Measurements from ENCODE around the gene LAMTOR5. TPM values are rescaled to one million over a fixed set of nuclear protein-coding genes. Genes with fewer than 3 reads are reported as not detected.

Gene LAMTOR5
- total and polyA plus RNA-seq, 2 of the 13 experiments (the other 11 are each of a cell fraction or from before 2014, with no cell fraction given), result 96.7 to 400 TPM

GRCh38 chr1:110452330-110452729 is 44.8 kb upstream of the LAMTOR5 start (continued):
- no peak for TF ChIP-seq ZBTB7B (CRISPR knock-in tag; IDR thresholded peaks at IDR 0.05)
- no peak for TF ChIP-seq ZNF589 (CRISPR knock-in tag; conservative IDR thresholded peaks at IDR 0.05)
- no peak for TF ChIP-seq AGO2 (optimal IDR thresholded peaks at IDR 0.05; ENCODE audit: low read depth, low read length)

GRCh38 chr1:110450929-110451328 is 43.4 kb upstream of the LAMTOR5 start, which contains the start of gene PROK1:
Gene PROK1, plus strand, starts transcription at chr1:110451149. Its CDS starts 68 bp downstream, at chr1:110451217.
- DNase-seq (ENCODE audit: low spot score), result no peak
- no peak for TF ChIP-seq ZNF101 (CRISPR knock-in tag; IDR thresholded peaks at IDR 0.05; ENCODE audit: borderline replicate concordance, low read depth)
- TF ChIP-seq ZNF790 (CRISPR knock-in tag; IDR thresholded peaks at IDR 0.05; ENCODE audit: borderline replicate concordance), result no peak
- TF ChIP-seq AGO2 (optimal IDR thresholded peaks at IDR 0.05; ENCODE audit: low read depth, low read length), result no peak
- TF ChIP-seq HNF1B (CRISPR knock-in tag; IDR thresholded peaks at IDR 0.05), result no peak
- TF ChIP-seq MLXIP (CRISPR knock-in tag; IDR thresholded peaks at IDR 0.05; ENCODE audit: borderline replicate concordance), result no peak
- ChIA-PET CTCF (ENCODE audit: low intra/inter-chr PET ratio, low total read pairs) (no interaction called here), POLR2A (no interaction called here)
- WGBS (ENCODE audit: low lambda C conversion rate), result 13% methylated on average over 8 of the region's 8 CpGs
- Histone ChIP-seq H3K4me2 (ENCODE audit: low read depth, low read length) (no peak within 1 kb of the TSS), H3K27ac (ENCODE audit: extremely low read length, insufficient read depth, low read length) (no peak within 1 kb of the TSS), H2AFZ (ENCODE audit: low read length) (no peak within 1 kb of the TSS), H3K79me2 (ENCODE audit: insufficient read depth, low read length) (no peaks in the 10 kb centered on the region), H3K4me3 (replicated peaks in 1 of 3; ENCODE audit: insufficient read depth in 1 of 3, low read depth in 2 of 3, low read length in 3 of 3) (no peak within 1 kb of the TSS), H3K9ac (ENCODE audit: insufficient read depth, low read depth, low read length) (no peak within 1 kb of the TSS), H4K20me1 (ENCODE audit: insufficient read depth, low read length) (no peaks in the 10 kb centered on the region), H3K27me3 (ENCODE audit: control insufficient read depth in 1 of 2, insufficient read depth in 2 of 2, low read length in 2 of 2) (peaks cover 6 to 32% of the 10 kb centered on the region in 2 experiments; a peak in 3 of 5 replicates), H3K9me3 (ENCODE audit: low read length) (no peaks in the 10 kb centered on the region), H3K4me1 (ENCODE audit: insufficient read depth, low read length) (no peaks in the 10 kb centered on the region), H3K36me3 (replicated peaks in 1 of 2; ENCODE audit: control insufficient read depth in 1 of 2, insufficient read depth in 2 of 2, low read length in 2 of 2) (no peaks in the 10 kb centered on the region)
- no TSS peak for BruUV-seq (replicated peaks)
- no peak for ATAC-seq
- intact Hi-C loops (cut with micrococcal nuclease; ENCODE audit: unreplicated experiment) (no loop called here), in situ Hi-C loops (cut with HindIII; ENCODE audit: extremely low pct_ligation_motif_present, low pct_unique_long_range_greater_than_20kb) (loop anchor here (10.0 kb wide), 1 partner anchor 136 kb away; no protein-coding TSS in a partner anchor)
- FAIRE-seq, result no peak

Data from HepG2 (cell line).